Mesenchymal stem cell (in vitro differentiated cells and primary cell): ENCODE results near the gene SELENOT.
"Not testable (repeated sequence)": the region's sequence is repeated elsewhere in the genome, so short reads cannot be mapped to it uniquely, and the experiment has no call there.

ENCODE experiments used
- DNase-seq: peaks from one replicate; pipeline ENCODE4 v3.0.0-alpha.2; 2013
- H2AFZ ChIP-seq: one replicate; pipeline ENCODE4 v1.6.1; 2013; ENCODE audit warnings: low read depth, mild to moderate bottlenecking, control low read depth, inconsistent platforms, low read length, moderate library complexity
- H2AK5ac ChIP-seq: 2 replicates; pipeline ENCODE4 v1.6.1; 2013; ENCODE audit warnings: low read length, moderate library complexity, mild to moderate bottlenecking, inconsistent platforms; ENCODE audit not compliant: severe bottlenecking
- H2BK120ac ChIP-seq: one replicate; pipeline ENCODE4 v1.6.1; 2013; ENCODE audit warnings: low read depth, mild to moderate bottlenecking, inconsistent platforms, low read length, moderate library complexity
- H2BK12ac ChIP-seq, 2 experiments: one replicate each; pipeline ENCODE4 v1.6.1; 2013; ENCODE audit warnings: inconsistent platforms in 2 of 2, low read length in 2 of 2, mild to moderate bottlenecking in 2 of 2, moderate library complexity in 2 of 2, control low read depth in 1 of 2
- H2BK15ac ChIP-seq: one replicate; pipeline ENCODE4 v1.6.1; 2013; ENCODE audit warnings: mild to moderate bottlenecking, low read depth, inconsistent platforms; ENCODE audit not compliant: poor library complexity, severe bottlenecking
- H2BK5ac ChIP-seq: 2 replicates; pipeline ENCODE4 v1.6.1; 2013; ENCODE audit warnings: low read depth, mild to moderate bottlenecking, low read length, control low read depth, inconsistent platforms; ENCODE audit not compliant: poor library complexity, severe bottlenecking
- H3K14ac ChIP-seq, 2 experiments: one replicate each; pipeline ENCODE4 v1.6.1; 2013; ENCODE audit warnings: inconsistent platforms in 2 of 2, low read length in 2 of 2, control low read depth in 1 of 2, mild to moderate bottlenecking in 1 of 2, moderate library complexity in 1 of 2
- H3K18ac ChIP-seq, 2 experiments: one replicate each; pipeline ENCODE4 v1.6.1; 2013; ENCODE audit warnings: inconsistent platforms in 2 of 2, low read length in 2 of 2, control low read depth in 1 of 2, low read depth in 1 of 2, mild to moderate bottlenecking in 1 of 2
- H3K23ac ChIP-seq, 2 experiments: one replicate each; pipeline ENCODE4 v1.6.1; 2013; ENCODE audit warnings: inconsistent platforms in 2 of 2, low read length in 2 of 2, mild to moderate bottlenecking in 2 of 2, moderate library complexity in 2 of 2, control low read depth in 1 of 2
- H3K27ac ChIP-seq: 2 replicates; pipeline ENCODE4 v1.5.1; 2013; ENCODE audit warnings: mild to moderate bottlenecking, moderate library complexity, low read length, control low read depth, inconsistent platforms; ENCODE audit not compliant: poor library complexity, severe bottlenecking
- H3K27me3 ChIP-seq, 2 experiments: 2 replicates each; pipeline versions ENCODE4 v1.6.1 to v1.7.0; 2013; ENCODE audit warnings: low read length in 2 of 2, mild to moderate bottlenecking in 2 of 2, moderate library complexity in 2 of 2, control low read depth in 1 of 2, inconsistent platforms in 1 of 2; ENCODE audit not compliant: control insufficient read depth in 1 of 2, insufficient read depth in 1 of 2
- H3K36me3 ChIP-seq, 2 experiments: 2 replicates each; pipeline versions ENCODE4 v1.6.1 to v1.7.0; 2013; ENCODE audit warnings: low read length in 2 of 2, control low read depth in 1 of 2, inconsistent platforms in 1 of 2, low read depth in 1 of 2, mild to moderate bottlenecking in 1 of 2; ENCODE audit not compliant: insufficient read depth in 2 of 2, control insufficient read depth in 1 of 2
- H3K4ac ChIP-seq, 2 experiments: one replicate each; pipeline ENCODE4 v1.6.1; 2013; ENCODE audit warnings: inconsistent platforms in 2 of 2, low read length in 2 of 2, mild to moderate bottlenecking in 2 of 2, moderate library complexity in 2 of 2, control low read depth in 1 of 2, low read depth in 1 of 2
- H3K4me1 ChIP-seq: 2 replicates; pipeline ENCODE4 v1.6.1; 2013; ENCODE audit warnings: low read depth, low read length, control low read depth; ENCODE audit not compliant: control insufficient read depth, insufficient read depth
- H3K4me2 ChIP-seq: 2 replicates; pipeline ENCODE4 v1.6.1; 2013; ENCODE audit warnings: low read length, mild to moderate bottlenecking, inconsistent platforms; ENCODE audit not compliant: poor library complexity, severe bottlenecking
- H3K4me3 ChIP-seq, 2 experiments: 2 replicates each; pipeline versions ENCODE4 v1.5.1 to v1.7.0; 2013; ENCODE audit warnings: low read length in 2 of 2, mild to moderate bottlenecking in 2 of 2, control low read depth in 1 of 2, low read depth in 1 of 2; ENCODE audit not compliant: insufficient read depth in 1 of 2
- H3K79me1 ChIP-seq: replicated peaks from 2 replicates; pipeline ENCODE4 v1.6.1; 2013; ENCODE audit warnings: mild to moderate bottlenecking, control low read depth, low read length, inconsistent platforms; ENCODE audit not compliant: poor library complexity, severe bottlenecking
- H3K9ac ChIP-seq: 2 replicates; pipeline ENCODE4 v1.7.0; 2013; ENCODE audit warnings: mild to moderate bottlenecking, low read length, moderate library complexity
- H3K9me3 ChIP-seq: 2 replicates; pipeline ENCODE4 v1.7.0; 2013; ENCODE audit warnings: mild to moderate bottlenecking, low read length; ENCODE audit not compliant: control insufficient read depth
- H4K8ac ChIP-seq: one replicate; pipeline ENCODE4 v1.6.1; 2013; ENCODE audit warnings: inconsistent platforms, mild to moderate bottlenecking, low read length, moderate library complexity
- H4K91ac ChIP-seq: one replicate; pipeline ENCODE4 v1.6.1; 2013; ENCODE audit warnings: mild to moderate bottlenecking, low read length, inconsistent platforms
- WGBS: methylation state at CpG from one replicate; pipeline ENCODE4 v1.1.7; 2013; ENCODE audit warnings: mixed read lengths; 5-methylcytosine and 5-hydroxymethylcytosine counted together

Gene SELENOT

DNA sequence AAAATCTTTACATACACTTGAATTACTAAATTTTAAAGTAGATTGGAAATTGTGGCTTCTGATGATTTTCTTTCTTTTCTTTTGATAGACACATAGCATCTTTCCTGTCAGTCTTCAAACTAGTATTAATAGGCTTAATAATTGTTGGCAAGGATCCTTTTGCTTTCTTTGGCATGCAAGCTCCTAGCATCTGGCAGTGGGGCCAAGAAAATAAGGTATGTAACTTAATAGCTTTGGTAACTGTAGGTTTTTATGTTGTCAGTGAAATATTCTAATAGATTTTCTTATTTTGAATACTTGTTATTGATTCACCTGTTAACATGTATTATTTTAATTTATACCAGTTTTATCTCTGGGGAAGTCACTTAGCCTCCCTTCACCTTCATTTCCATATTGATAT lies 19.8 kb downstream of the SELENOT start:
- not testable (repeated sequence) for H3K23ac ChIP-seq, H3K4me2 ChIP-seq, H2BK5ac ChIP-seq, H2BK15ac ChIP-seq, H3K4me1 ChIP-seq, H3K27ac ChIP-seq, H2AK5ac ChIP-seq, H3K79me1 ChIP-seq, H3K14ac ChIP-seq, H2BK120ac ChIP-seq, H3K9me3 ChIP-seq, H3K4me3 ChIP-seq, H3K9ac ChIP-seq, H4K8ac ChIP-seq, DNase-seq, H3K18ac ChIP-seq, H3K4ac ChIP-seq, H2AFZ ChIP-seq, H4K91ac ChIP-seq, H3K27me3 ChIP-seq, H2BK12ac ChIP-seq
- peaks cover 5 to 42% of the 10 kb centered on the region in 2 experiments for H3K36me3 ChIP-seq

DNA sequence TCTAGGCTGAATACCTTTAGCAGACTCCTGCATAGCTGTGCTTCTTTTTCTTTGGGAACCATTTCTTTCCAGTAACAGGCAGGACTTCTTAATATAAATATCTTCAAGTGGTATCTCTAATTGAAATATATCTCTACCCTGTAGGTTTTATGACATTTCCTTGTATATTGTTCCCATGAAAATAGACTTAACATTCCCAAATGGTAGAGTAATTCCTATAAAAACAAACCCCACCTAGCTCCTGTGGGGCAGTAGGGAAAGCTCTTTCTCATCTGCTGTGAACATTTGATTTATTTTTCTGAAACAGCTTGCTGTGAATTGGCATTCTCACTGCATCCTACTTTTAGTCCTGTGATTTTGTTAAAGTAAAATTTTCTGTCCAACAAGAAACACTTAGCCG lies 20.8 kb downstream of the SELENOT start:
- no peak overlapping the region for H3K9ac ChIP-seq
- H3K23ac ChIP-seq, result no peak overlapping the region
- no peak overlapping the region for H2BK12ac ChIP-seq
- no peak overlapping the region for H4K8ac ChIP-seq
- no peak overlapping the region for H3K14ac ChIP-seq
- no peaks in the 10 kb centered on the region for H3K27me3 ChIP-seq
- no peak overlapping the region for H3K4me2 ChIP-seq
- H3K18ac ChIP-seq, result no peak overlapping the region
- H4K91ac ChIP-seq, result no peak overlapping the region
- H3K79me1 ChIP-seq, result peaks cover 8% of the 10 kb centered on the region
- no peak overlapping the region for H2BK120ac ChIP-seq
- no peak overlapping the region for H3K4me3 ChIP-seq
- WGBS, result no CpG with 5 or more reads among the region's 1 CpG
- no peak overlapping the region for H2AFZ ChIP-seq
- H3K36me3 ChIP-seq, result peaks cover 5 to 52% of the 10 kb centered on the region in 2 experiments
- no peak overlapping the region for H2AK5ac ChIP-seq
- DNase-seq, result no peak
- no peaks in the 10 kb centered on the region for H3K9me3 ChIP-seq
- no peaks in the 10 kb centered on the region for H3K4me1 ChIP-seq
- H3K4ac ChIP-seq, result no peak overlapping the region
- H2BK15ac ChIP-seq, result no peak overlapping the region
- no peak overlapping the region for H3K27ac ChIP-seq
- no peak overlapping the region for H2BK5ac ChIP-seq

DNA sequence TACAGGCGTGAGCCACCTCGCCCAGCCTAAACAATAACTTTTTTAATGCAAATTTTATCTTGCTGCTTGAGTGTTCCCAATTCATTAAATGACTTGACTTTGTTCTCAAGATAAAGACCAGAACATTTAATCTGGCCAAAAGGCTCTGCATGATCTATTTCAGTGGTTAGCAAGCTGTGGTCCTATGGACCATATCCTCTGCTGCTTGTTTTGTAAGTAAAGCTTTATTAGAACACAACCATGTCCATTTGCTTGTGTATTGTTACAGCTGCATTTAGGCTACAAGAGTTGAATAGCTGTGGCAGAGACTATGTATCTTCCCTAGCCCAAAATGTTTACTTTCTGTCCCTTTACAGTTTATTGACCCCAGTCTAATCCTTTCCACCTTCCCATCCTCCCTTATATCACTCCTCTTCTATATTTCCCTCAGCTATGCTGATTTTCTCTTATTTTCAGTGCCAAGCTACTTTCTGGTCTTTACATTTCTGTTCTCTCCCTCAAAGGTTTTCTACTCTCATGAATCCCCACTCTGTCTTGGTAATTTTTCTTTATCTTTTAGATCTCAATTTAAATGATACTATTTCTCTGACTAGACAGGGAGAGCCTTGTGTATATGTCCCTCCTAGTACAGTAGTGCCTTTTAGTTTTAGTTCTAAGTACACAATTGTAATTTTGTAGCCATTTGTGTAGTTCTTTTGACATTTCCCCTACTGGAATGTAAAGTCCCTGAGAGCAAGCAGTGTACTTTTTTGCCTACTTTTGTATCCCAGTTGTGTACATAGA lies 23.2 kb downstream of the SELENOT start:
- no peak for DNase-seq
- Histone ChIP-seq H3K4me3 (no peak overlapping the region), H3K4me2 (no peak overlapping the region), H3K9me3 (no peaks in the 10 kb centered on the region), H2BK15ac (no peak overlapping the region), H4K91ac (no peak overlapping the region), H4K8ac (no peak overlapping the region), H2BK120ac (no peak overlapping the region), H3K14ac (no peak overlapping the region), H3K4ac (no peak overlapping the region), H3K4me1 (no peaks in the 10 kb centered on the region), H3K23ac (no peak overlapping the region), H2AFZ (no peak overlapping the region), H3K27ac (no peak overlapping the region), H2AK5ac (no peak overlapping the region), H3K18ac (no peak overlapping the region), H3K9ac (no peak overlapping the region), H3K36me3 (peaks cover 9 to 62% of the 10 kb centered on the region in 2 experiments), H3K27me3 (no peaks in the 10 kb centered on the region), H3K79me1 (peaks cover 4% of the 10 kb centered on the region), H2BK5ac (no peak overlapping the region), H2BK12ac (no peak overlapping the region)
- WGBS, result 94% methylated on average over 2 of the region's 2 CpGs

DNA sequence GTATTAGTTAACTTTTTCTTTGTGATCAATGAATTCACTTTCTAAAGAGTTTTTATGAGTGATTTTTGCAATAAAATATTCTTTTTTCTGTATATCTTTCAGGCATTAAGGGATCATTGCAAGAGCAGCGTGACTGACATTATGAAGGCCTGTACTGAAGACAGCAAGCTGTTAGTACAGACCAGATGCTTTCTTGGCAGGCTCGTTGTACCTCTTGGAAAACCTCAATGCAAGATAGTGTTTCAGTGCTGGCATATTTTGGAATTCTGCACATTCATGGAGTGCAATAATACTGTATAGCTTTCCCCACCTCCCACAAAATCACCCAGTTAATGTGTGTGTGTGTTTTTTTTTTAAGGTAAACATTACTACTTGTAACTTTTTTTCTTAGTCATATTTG lies 24.4 kb downstream of the SELENOT start:
- Histone ChIP-seq H4K8ac (no peak overlapping the region), H2BK5ac (no peak overlapping the region), H2BK12ac (no peak overlapping the region), H3K9me3 (no peaks in the 10 kb centered on the region), H3K36me3 (peaks cover 11 to 69% of the 10 kb centered on the region in 2 experiments), H3K9ac (no peak overlapping the region), H2AK5ac (no peak overlapping the region), H3K4ac (no peak overlapping the region), H3K18ac (no peak overlapping the region), H2BK15ac (no peak overlapping the region), H3K14ac (no peak overlapping the region), H3K79me1 (peaks cover 9% of the 10 kb centered on the region), H3K4me3 (no peak overlapping the region), H3K27ac (no peak overlapping the region), H3K23ac (no peak overlapping the region), H3K4me2 (no peak overlapping the region), H4K91ac (no peak overlapping the region), H3K27me3 (no peaks in the 10 kb centered on the region), H2BK120ac (no peak overlapping the region), H2AFZ (no peak overlapping the region), H3K4me1 (no peaks in the 10 kb centered on the region)
- DNase-seq, result no peak
- WGBS, result 100% methylated on average over 1 of the region's 2 CpGs
